Measurements from ENCODE around the gene C1QTNF6. TPM values are rescaled to one million over a fixed set of nuclear protein-coding genes. Genes with fewer than 3 reads are reported as not detected.

Gene C1QTNF6
- total RNA-seq, 1 donor from 2014 or later, result 6.0 TPM

GRCh38 chr22:37176464-37177061 lies 11.5 kb downstream of the C1QTNF6 start:
- Mint-ChIP-seq H3K27me3 (ENCODE audit: low read depth, unreplicated experiment) (peaks cover 59% of the 10 kb centered on the region), H3K4me3 (ENCODE audit: unreplicated experiment) (no peak overlapping the region), H3K9me3 (ENCODE audit: unreplicated experiment) (no peaks in the 10 kb centered on the region), H3K27ac (ENCODE audit: unreplicated experiment) (no peak overlapping the region), H3K36me3 (ENCODE audit: low read depth, unreplicated experiment) (no peaks in the 10 kb centered on the region), H3K4me1 (ENCODE audit: low read depth, unreplicated experiment) (peaks cover 12% of the 10 kb centered on the region)
- Histone ChIP-seq H4K20me1 (ENCODE audit: insufficient read depth, low read length) (no peaks in the 10 kb centered on the region), H3K27ac (ENCODE audit: low read depth, low read length) (no peak overlapping the region), H3K79me2 (ENCODE audit: insufficient read depth, low read length) (no peaks in the 10 kb centered on the region), H3K27me3 (ENCODE audit: insufficient read depth, low read length) (no peaks in the 10 kb centered on the region), H2AFZ (ENCODE audit: low read depth, low read length) (peak overlapping the region; percentile 80), H3K4me2 (ENCODE audit: low read length) (peak overlapping the region; percentile 78), H3K9me3 (ENCODE audit: insufficient read depth, low read depth, low read length) (no peaks in the 10 kb centered on the region), H3K4me3 (ENCODE audit: insufficient read depth, low read depth, low read length) (peak overlapping the region; percentile 10), H3K9ac (ENCODE audit: low read length) (peak overlapping the region; percentile 57), H3K4me1 (ENCODE audit: insufficient read depth, low read length) (peaks cover 14% of the 10 kb centered on the region), H3K36me3 (ENCODE audit: insufficient read depth, low read length) (no peaks in the 10 kb centered on the region)
- TF ChIP-seq, protein P1, sequence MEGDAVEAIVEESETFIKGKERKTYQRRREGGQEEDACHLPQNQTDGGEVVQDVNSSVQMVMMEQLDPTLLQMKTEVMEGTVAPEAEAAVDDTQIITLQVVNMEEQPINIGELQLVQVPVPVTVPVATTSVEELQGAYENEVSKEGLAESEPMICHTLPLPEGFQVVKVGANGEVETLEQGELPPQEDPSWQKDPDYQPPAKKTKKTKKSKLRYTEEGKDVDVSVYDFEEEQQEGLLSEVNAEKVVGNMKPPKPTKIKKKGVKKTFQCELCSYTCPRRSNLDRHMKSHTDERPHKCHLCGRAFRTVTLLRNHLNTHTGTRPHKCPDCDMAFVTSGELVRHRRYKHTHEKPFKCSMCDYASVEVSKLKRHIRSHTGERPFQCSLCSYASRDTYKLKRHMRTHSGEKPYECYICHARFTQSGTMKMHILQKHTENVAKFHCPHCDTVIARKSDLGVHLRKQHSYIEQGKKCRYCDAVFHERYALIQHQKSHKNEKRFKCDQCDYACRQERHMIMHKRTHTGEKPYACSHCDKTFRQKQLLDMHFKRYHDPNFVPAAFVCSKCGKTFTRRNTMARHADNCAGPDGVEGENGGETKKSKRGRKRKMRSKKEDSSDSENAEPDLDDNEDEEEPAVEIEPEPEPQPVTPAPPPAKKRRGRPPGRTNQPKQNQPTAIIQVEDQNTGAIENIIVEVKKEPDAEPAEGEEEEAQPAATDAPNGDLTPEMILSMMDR (IDR thresholded peaks at IDR 0.05; ENCODE audit: insufficient read depth, low read depth, low read length), result no peak
- TF ChIP-seq EZH2 (IDR thresholded peaks at IDR 0.05; ENCODE audit: insufficient read depth, low read length), result no peak
- FAIRE-seq, result peak; percentile 63
- peak; percentile 79 for DNase-seq (ENCODE audit: low read depth)

DNA sequence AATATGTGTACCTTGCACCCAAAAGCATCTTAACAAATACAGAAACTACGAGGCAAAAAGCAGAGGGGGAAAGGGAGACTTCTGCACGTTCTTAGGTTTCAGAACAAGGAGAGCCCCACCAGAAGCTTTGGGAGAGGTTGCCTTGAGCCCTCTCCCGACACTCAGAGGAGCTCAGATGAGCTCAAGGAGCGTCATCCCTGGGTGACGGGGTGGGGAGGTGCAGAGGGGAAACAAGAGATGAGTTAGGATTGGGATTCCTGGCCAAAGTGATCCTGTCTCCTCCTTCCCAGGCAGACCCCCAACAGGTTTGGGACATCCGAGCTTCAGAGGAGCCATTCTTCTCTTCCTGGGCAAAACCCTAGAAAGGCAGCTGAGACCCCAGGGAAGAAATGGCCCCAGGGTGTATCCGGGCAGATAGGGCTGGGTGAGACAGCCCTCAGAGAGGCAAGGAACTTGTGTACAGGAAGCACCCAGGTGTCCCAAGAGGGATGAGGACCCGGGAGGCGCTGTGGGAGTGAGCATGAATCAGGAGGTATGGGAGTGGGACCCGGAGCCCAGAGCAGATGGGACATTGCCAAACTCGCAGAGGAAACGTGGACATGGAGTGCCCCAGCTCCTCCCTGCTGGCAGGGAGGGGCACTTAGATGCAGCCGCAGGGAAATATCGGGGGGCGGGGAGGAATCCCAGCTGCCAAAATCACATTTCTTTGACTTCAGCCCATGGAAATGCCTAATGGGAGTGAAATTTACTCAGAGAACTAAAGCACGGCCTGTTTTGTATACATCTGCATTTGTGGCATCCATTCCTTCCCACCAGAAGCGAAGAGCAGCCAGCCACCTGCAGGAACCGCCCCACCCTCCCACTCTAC lies 12.4 kb downstream of the C1QTNF6 start:
- Histone ChIP-seq H3K36me3 (ENCODE audit: insufficient read depth, low read length) (no peaks in the 10 kb centered on the region), H3K27ac (ENCODE audit: low read depth, low read length) (no peak overlapping the region), H3K9ac (ENCODE audit: low read length) (no peak overlapping the region), H3K4me2 (ENCODE audit: low read length) (peak overlapping the region; percentile 78), H4K20me1 (ENCODE audit: insufficient read depth, low read length) (no peaks in the 10 kb centered on the region), H3K79me2 (ENCODE audit: insufficient read depth, low read length) (no peaks in the 10 kb centered on the region), H3K4me3 (ENCODE audit: insufficient read depth, low read depth, low read length) (no peak overlapping the region), H3K27me3 (ENCODE audit: insufficient read depth, low read length) (no peaks in the 10 kb centered on the region), H2AFZ (ENCODE audit: low read depth, low read length) (peak overlapping the region; percentile 80), H3K9me3 (ENCODE audit: insufficient read depth, low read depth, low read length) (no peaks in the 10 kb centered on the region), H3K4me1 (ENCODE audit: insufficient read depth, low read length) (peaks cover 14% of the 10 kb centered on the region)
- no peak overlapping the region for H3K4me3 Mint-ChIP-seq (ENCODE audit: unreplicated experiment)
- no peaks in the 10 kb centered on the region for H3K36me3 Mint-ChIP-seq (ENCODE audit: low read depth, unreplicated experiment)
- peaks cover 12% of the 10 kb centered on the region for H3K4me1 Mint-ChIP-seq (ENCODE audit: low read depth, unreplicated experiment)
- no peak for DNase-seq (ENCODE audit: low read depth)
- no peak for TF ChIP-seq EZH2 (IDR thresholded peaks at IDR 0.05; ENCODE audit: insufficient read depth, low read length)
- TF ChIP-seq, protein P1 (IDR thresholded peaks at IDR 0.05; ENCODE audit: insufficient read depth, low read depth, low read length), result no peak
- peaks cover 68% of the 10 kb centered on the region for H3K27me3 Mint-ChIP-seq (ENCODE audit: low read depth, unreplicated experiment)
- H3K27ac Mint-ChIP-seq (ENCODE audit: unreplicated experiment), result no peak overlapping the region
- no peaks in the 10 kb centered on the region for H3K9me3 Mint-ChIP-seq (ENCODE audit: unreplicated experiment)
- no peak for FAIRE-seq

Measured in astrocyte (in vitro differentiated cells and primary cell).